Natural killer cell treated with Interleukin-12 subunit alpha and Interleukin-12 subunit beta and Interleukin-15 and Interleukin-18, amount 100 ng/mL, for 72 hours (primary cell): ENCODE data around the gene GAL3ST3. TPM values are rescaled to one million over a fixed set of nuclear protein-coding genes. Genes with fewer than 3 reads are reported as not detected.
"Not testable (repeated sequence)": the region's sequence is repeated elsewhere in the genome, so short reads cannot be mapped to it uniquely, and the experiment has no call there.

Source experiments
- ATAC-seq, 2 donors: fragments of 150-1000 bp; cut with Tn5 transposase in 1 of 2; sonication (Bioruptor Pico), chemical (Tn5 transposase) in 1 of 2; 2 replicates each; pipeline ENCODE4 v1.10.0; 2021
- DNase-seq: peaks from one replicate; pipeline ENCODE4 v3.0.0; 2022; ENCODE audit warnings: low spot score
- H3K27ac Mint-ChIP-seq, 2 donors: 1 replicate in 1 of 2; 2 replicates in 1 of 2; pipeline ENCODE4 v1.8.0; 2022; ENCODE audit warnings: mixed read lengths in 2 of 2, mild to moderate bottlenecking in 1 of 2, moderate library complexity in 1 of 2
- H3K27me3 Mint-ChIP-seq, 2 donors: 1 replicate in 1 of 2; 2 replicates in 1 of 2; pipeline ENCODE4 v1.8.0; 2022; ENCODE audit warnings: mixed read lengths in 2 of 2
- H3K36me3 Mint-ChIP-seq: one replicate; pipeline ENCODE4 v1.8.0; 2022; ENCODE audit warnings: mixed read lengths
- H3K4me1 Mint-ChIP-seq, 2 donors: 1 replicate in 1 of 2; 2 replicates in 1 of 2; pipeline ENCODE4 v1.8.0; 2022; ENCODE audit warnings: low read depth in 2 of 2, mixed read lengths in 2 of 2, mild to moderate bottlenecking in 1 of 2
- H3K4me3 Mint-ChIP-seq: one replicate; pipeline ENCODE4 v1.8.0; 2022; ENCODE audit warnings: mixed read lengths
- H3K9me3 Mint-ChIP-seq: 2 replicates; pipeline ENCODE4 v1.8.0; 2022; ENCODE audit warnings: mixed read lengths
- total RNA-seq, 2 donors: library from RNA; stranded (reverse); gene quantifications; one replicate each; pipeline ENCODE4 v1.2.3, GENCODE V29; 2022

The GAL3ST3 gene
- total RNA-seq, 2 donors from 2014 or later = not detected

DNA sequence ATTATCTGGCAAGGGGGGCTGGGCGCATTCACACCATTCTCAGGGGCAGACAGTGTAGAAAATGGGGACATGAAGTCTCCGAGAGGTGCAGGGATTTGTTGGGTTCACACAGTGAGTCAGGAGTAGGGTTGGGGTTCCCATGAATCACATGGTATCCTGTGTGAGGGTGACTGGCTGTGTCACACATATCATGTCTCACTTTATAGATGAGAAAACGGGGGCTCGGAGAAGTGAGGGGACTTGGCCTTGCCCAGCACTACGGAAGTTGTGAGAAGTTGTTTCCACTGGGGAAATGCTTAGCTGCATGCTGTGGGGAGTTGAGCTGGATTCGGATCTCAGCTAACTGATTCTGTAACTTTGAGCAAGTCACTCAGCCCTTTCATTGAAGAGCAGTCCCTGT is 4.2 kb downstream of the GAL3ST3 start:
- H3K4me3 Mint-ChIP-seq = peak overlapping the region; percentile 71

DNA sequence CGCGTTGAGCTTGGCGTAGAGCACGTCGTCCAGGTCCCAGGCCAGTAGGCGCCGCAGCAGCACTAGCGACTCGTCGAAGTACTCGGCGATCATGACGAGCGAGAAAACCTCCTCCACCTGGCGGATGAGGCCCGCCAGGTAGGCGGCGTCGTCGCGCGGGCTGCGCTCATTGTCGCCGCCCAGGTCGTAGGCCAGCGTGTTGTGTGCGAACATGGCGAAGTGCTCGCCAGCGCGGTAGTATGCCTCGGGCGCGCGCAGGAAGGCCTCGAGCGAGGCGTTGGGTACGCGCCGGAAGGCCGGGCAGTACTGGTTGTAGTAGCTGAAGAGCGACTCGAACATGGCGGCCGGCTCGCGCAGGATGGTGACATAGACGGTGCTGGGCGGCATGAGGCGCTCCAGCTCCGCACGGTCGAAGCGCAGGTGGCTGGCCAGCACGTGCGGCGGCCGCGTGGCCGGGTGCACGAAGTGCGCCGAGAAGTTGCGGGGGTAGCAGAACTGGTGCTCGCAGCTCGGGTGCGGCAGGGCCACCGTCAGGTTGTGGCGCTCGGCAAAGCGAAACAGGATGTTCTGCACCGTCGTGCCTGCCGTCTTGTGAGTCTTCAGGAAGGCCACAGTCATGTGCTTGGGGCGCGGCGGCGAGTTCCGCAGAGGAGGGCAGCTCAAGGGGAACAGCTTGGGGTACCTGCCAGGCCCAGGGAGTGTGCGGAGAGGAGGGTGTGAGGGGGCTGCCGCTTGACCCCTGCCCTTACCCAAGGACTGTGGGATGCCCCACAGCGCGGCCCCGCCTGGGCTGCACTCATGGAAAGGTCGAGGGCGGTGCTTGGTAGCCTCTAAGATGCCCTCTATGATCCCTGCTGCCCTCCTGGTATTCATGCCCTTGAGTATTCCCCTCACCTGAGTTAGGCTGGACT is 5.7 kb downstream of the GAL3ST3 start:
- Mint-ChIP-seq H3K27ac (no peak overlapping the region), H3K27me3 (peaks cover 0 to 2% of the 10 kb centered on the region in 2 donors), H3K4me1 (peaks cover 10 to 16% of the 10 kb centered on the region in 2 donors), H3K4me3 (no peak overlapping the region), H3K36me3 (no peaks in the 10 kb centered on the region), H3K9me3 (no peaks in the 10 kb centered on the region)
- ATAC-seq = no peak
- no peak for DNase-seq

More for the DNA sequence above, 4.2 kb downstream of the GAL3ST3 start:
- H3K27ac Mint-ChIP-seq = peak overlapping the region in 1 of 2 donors; percentile 49
- H3K9me3 Mint-ChIP-seq = no peaks in the 10 kb centered on the region
- no peaks in the 10 kb centered on the region for H3K36me3 Mint-ChIP-seq
- H3K4me1 Mint-ChIP-seq = peaks cover 10 to 16% of the 10 kb centered on the region in 2 donors
- DNase-seq (no peak), ATAC-seq (peak; percentile 55 to 73)
- peaks cover 0 to 8% of the 10 kb centered on the region in 2 donors for H3K27me3 Mint-ChIP-seq

GRCh38 chr11:66042227-66042995 is 6.5 kb downstream of the GAL3ST3 start:
- H3K27me3 Mint-ChIP-seq = no peaks in the 10 kb centered on the region
- H3K36me3 Mint-ChIP-seq = no peaks in the 10 kb centered on the region
- peaks cover 10 to 16% of the 10 kb centered on the region in 2 donors for H3K4me1 Mint-ChIP-seq
- no peak overlapping the region for H3K4me3 Mint-ChIP-seq
- ATAC-seq = no peak
- H3K9me3 Mint-ChIP-seq = no peaks in the 10 kb centered on the region
- no peak overlapping the region for H3K27ac Mint-ChIP-seq
- DNase-seq = no peak

- H3K4me1 Mint-ChIP-seq = peaks cover 5% of the 10 kb centered on the region in 2 donors
- no peak overlapping the region for H3K27ac Mint-ChIP-seq
- H3K36me3 Mint-ChIP-seq = no peaks in the 10 kb centered on the region
- no peaks in the 10 kb centered on the region for H3K9me3 Mint-ChIP-seq
- ATAC-seq = no peak
- DNase-seq = no peak
- no peak overlapping the region for H3K4me3 Mint-ChIP-seq
- peaks cover 2 to 3% of the 10 kb centered on the region in 2 donors for H3K27me3 Mint-ChIP-seq
Measured at GRCh38 chr11:66039765-66040164, 9.2 kb downstream of the GAL3ST3 start.

GRCh38 chr11:66037327-66037726 is 11.6 kb downstream of the GAL3ST3 start:
- DNase-seq (no peak), ATAC-seq (no peak)
- Mint-ChIP-seq H3K9me3 (no peaks in the 10 kb centered on the region), H3K36me3 (no peaks in the 10 kb centered on the region), H3K27me3 (peaks cover 5 to 6% of the 10 kb centered on the region in 2 donors), H3K4me1 (no peaks in the 10 kb centered on the region), H3K4me3 (no peak overlapping the region), H3K27ac (no peak overlapping the region)

DNA sequence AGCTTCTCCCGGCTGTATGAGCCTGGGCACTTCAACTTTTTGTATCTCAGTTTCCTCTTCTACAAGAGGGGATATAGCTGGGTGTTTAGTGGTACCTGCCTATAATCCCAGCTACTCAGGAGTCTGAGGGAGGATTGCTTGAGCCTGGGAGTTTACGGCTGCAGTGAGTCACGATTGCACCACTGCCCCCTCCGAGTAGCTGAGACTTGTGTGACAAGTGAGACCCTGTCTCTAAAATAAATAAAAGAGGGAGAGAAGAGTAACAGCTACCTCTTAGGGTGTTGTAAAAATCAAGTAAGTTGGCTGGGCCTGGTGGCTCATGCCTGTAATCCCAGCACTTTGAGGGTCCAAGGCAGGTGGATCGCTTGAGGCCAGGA is 12.6 kb downstream of the GAL3ST3 start:
- no peaks in the 10 kb centered on the region for H3K4me1 Mint-ChIP-seq

GRCh38 chr11:66035653-66036333 is 13.2 kb downstream of the GAL3ST3 start:
- Mint-ChIP-seq H3K4me1 (no peaks in the 10 kb centered on the region), H3K9me3 (no peaks in the 10 kb centered on the region), H3K4me3 (no peak overlapping the region), H3K27ac (no peak overlapping the region), H3K27me3 (peaks cover 5 to 6% of the 10 kb centered on the region in 2 donors), H3K36me3 (no peaks in the 10 kb centered on the region)
- DNase-seq (no peak), ATAC-seq (no peak)

More for the DNA sequence above, 12.6 kb downstream of the GAL3ST3 start:
- H3K9me3 Mint-ChIP-seq = no peaks in the 10 kb centered on the region
- H3K27me3 Mint-ChIP-seq = peaks cover 5 to 6% of the 10 kb centered on the region in 2 donors
- no peaks in the 10 kb centered on the region for H3K36me3 Mint-ChIP-seq
- ATAC-seq (no peak), DNase-seq (no peak)
- H3K4me3 Mint-ChIP-seq = no peak overlapping the region
- no peak overlapping the region for H3K27ac Mint-ChIP-seq

- H3K4me1 Mint-ChIP-seq = no peaks in the 10 kb centered on the region
Measured at GRCh38 chr11:66032957-66033735, 15.8 kb downstream of the GAL3ST3 start.

DNA sequence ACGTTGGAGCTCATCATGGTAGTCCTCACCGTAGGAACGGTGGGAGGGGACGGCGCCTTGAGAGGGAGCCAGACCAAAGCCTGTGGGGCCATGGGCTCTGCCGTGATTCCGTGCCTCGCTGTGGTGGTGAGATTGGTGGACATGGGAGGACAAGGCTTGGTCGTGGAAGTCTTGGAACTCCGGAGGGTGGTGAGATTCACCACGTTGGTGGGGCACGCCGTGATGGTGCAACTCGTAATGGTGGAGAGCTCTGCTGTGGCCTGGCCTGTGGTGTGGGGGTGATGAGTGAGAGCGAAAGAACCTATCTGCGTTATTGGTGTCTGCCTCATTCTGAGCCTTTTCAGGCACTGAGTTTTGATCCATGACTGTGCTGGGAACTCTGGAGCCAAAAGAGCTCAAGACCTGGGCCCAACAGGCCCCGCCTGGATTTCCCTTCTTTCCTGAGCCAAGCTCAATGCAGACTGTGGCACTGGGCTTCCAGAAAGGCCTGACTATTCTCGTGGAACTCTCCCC is 22.9 kb downstream of the GAL3ST3 start, which contains the start of gene CATSPER1:
Gene CATSPER1, minus strand, starts transcription at position 463 of the 513 bp plus-strand sequence. Its CDS starts 100 bp downstream, at position 363.
- no peaks in the 10 kb centered on the region for H3K36me3 Mint-ChIP-seq
- peaks cover 15 to 16% of the 10 kb centered on the region in 2 donors for H3K4me1 Mint-ChIP-seq
- peaks cover 0 to 3% of the 10 kb centered on the region in 2 donors for H3K27me3 Mint-ChIP-seq
- no peak for ATAC-seq
- no peak for DNase-seq
- no peak within 1 kb of the TSS for H3K4me3 Mint-ChIP-seq
- H3K9me3 Mint-ChIP-seq = no peaks in the 10 kb centered on the region
- no peak within 1 kb of the TSS for H3K27ac Mint-ChIP-seq

More at GRCh38 chr11:66032957-66033735, 15.8 kb downstream of the GAL3ST3 start:
- Mint-ChIP-seq H3K36me3 (no peaks in the 10 kb centered on the region), H3K27ac (no peak overlapping the region), H3K27me3 (peaks cover 5 to 6% of the 10 kb centered on the region in 2 donors), H3K4me3 (no peak overlapping the region), H3K9me3 (no peaks in the 10 kb centered on the region)
- ATAC-seq = no peak
- DNase-seq = no peak

DNA sequence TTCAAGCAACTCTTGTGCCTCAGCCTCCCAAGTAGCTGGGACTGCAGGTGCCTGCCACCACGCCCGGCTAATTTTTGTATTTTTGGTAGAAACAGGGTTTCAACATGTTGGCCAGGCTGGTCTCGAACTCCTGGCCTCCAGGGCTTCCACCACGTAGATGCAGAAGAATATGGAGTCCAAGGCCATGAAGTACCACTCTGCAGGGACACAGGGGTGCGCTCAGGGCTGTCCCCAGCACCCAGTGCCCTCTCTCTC is 25.8 kb downstream of the GAL3ST3 start:
- H3K27me3 Mint-ChIP-seq, H3K4me3 Mint-ChIP-seq, H3K9me3 Mint-ChIP-seq, H3K36me3 Mint-ChIP-seq, H3K27ac Mint-ChIP-seq, ATAC-seq, DNase-seq: not testable (repeated sequence)
- peaks cover 26% of the 10 kb centered on the region in 2 donors for H3K4me1 Mint-ChIP-seq

DNA sequence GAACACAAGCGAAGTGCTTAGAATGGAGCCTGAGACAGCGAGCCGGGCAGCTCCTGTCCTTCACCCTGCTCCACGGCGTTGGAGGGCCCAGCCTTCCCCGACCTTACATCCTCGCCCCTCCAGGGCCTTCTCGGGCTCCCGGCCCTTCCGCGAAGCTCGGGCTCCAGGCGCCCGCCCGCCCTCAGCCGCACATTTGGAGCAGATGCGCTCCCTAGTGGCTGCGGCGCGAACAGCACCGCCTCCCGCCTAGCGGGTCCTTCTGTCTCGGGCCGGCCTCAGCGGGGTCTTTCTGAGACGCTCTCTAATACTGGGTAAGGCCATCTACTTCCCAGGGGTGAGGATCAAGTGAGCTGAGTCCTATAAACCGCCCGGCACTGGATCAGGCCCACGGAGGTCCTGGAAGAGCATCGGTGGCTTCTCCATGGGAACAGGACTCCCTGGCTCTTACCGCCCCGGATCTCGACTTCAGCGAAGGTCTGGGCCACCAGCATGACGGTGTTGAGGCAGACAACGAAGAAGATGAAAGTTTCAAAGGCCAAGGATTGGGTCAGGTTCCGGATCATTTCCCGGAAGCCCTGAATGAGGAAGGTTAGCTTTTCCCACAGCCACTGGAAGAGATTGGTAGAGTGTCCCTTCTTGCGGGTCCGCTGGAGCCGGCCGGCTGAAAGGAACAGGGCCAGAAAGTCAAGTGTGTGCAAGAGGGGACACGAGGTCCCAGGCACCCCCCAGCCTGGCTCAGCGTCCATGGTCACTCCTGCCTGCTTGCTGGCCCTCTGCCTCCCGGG is 26.4 kb downstream of the GAL3ST3 start:
- Mint-ChIP-seq H3K27me3 (peaks cover 0 to 3% of the 10 kb centered on the region in 2 donors), H3K9me3 (no peaks in the 10 kb centered on the region), H3K36me3 (no peaks in the 10 kb centered on the region), H3K27ac (peak overlapping the region; percentile 73 to 88), H3K4me1 (peaks cover 26 to 27% of the 10 kb centered on the region in 2 donors), H3K4me3 (peak overlapping the region; percentile 67)
- DNase-seq (peak; percentile 81), ATAC-seq (peak; percentile 79)

- Mint-ChIP-seq H3K4me3 (peak overlapping the region; percentile 78), H3K27me3 (peaks cover 0 to 3% of the 10 kb centered on the region in 2 donors), H3K4me1 (peaks cover 26 to 31% of the 10 kb centered on the region in 2 donors), H3K9me3 (no peaks in the 10 kb centered on the region), H3K36me3 (no peaks in the 10 kb centered on the region), H3K27ac (peak overlapping the region; percentile 73 to 88)
- DNase-seq (peak; percentile 92), ATAC-seq (peak; percentile 95 to 97)
Measured at GRCh38 chr11:66020618-66021357, 28.2 kb downstream of the GAL3ST3 start.
